Gastroesophageal sphincter (tissue), 4 donors: ENCODE data around the gene TFEC. TPM values are rescaled to one million over a fixed set of nuclear protein-coding genes. Genes with fewer than 3 reads are reported as not detected.
"Not testable (repeated sequence)": the region's sequence is repeated elsewhere in the genome, so short reads cannot be mapped to it uniquely, and the experiment has no call there.

Experiments
- ATAC-seq: fragments of 150-250 bp; one replicate; pipeline ENCODE4 v1.9.1; 2016; ENCODE audit warnings: mild to moderate bottlenecking, moderate library complexity
- H3K27ac ChIP-seq, 4 donors: fragments of 200-600 bp; sonication (generic) in 3 of 4; 1 replicate in 3 of 4; 2 replicates in 1 of 4; pipeline ENCODE4 v1.5.1; 2016 to 2019
- H3K27me3 ChIP-seq: fragments of 200-600 bp; sonication (generic); one replicate; pipeline ENCODE4 v1.5.1; 2019
- H3K36me3 ChIP-seq, 2 donors: fragments of 200-600 bp; sonication (generic); one replicate each; pipeline ENCODE4 v1.5.1; 2019; ENCODE audit warnings: control low read depth in 1 of 2
- H3K4me1 ChIP-seq, 3 donors: fragments of 200-600 bp; sonication (generic); 1 replicate in 2 of 3; 2 replicates in 1 of 3; pipeline ENCODE4 v1.5.1; 2016 to 2019; ENCODE audit warnings: control low read depth in 2 of 3
- H3K4me3 ChIP-seq, 2 donors: fragments of 200-600 bp; sonication (generic); one replicate each; pipeline ENCODE4 v1.5.1; 2019; ENCODE audit warnings: mild to moderate bottlenecking in 1 of 2, moderate library complexity in 1 of 2
- H3K9me3 ChIP-seq, 3 donors: fragments of 200-600 bp; sonication (generic); one replicate each; pipeline ENCODE4 v1.5.1; 2017 to 2019; ENCODE audit warnings: control low read depth in 2 of 3
- EP300 ChIP-seq: sonication (generic); formaldehyde crosslinking; IDR thresholded peaks from one replicate; pipeline ENCODE4 v1.6.1; 2017; ENCODE audit warnings: antibody characterized with exemption, mild to moderate bottlenecking
- POLR2A ChIP-seq, 2 donors: fragments of 450-650 bp; IDR thresholded peaks; one replicate each; pipeline ENCODE4 v1.6.1; 2017; ENCODE audit warnings: antibody characterized with exemption in 2 of 2, mild to moderate bottlenecking in 2 of 2, moderate library complexity in 1 of 2
- POLR2AphosphoS5 ChIP-seq: sonication (generic); formaldehyde crosslinking; IDR thresholded peaks from one replicate; pipeline ENCODE4 v1.6.1; 2017; ENCODE audit warnings: antibody characterized with exemption
- WGBS, 2 donors: methylation state at CpG; one replicate each; pipeline ENCODE4 v1.1.5; 2018; ENCODE audit warnings: low coverage in 1 of 2; 5-methylcytosine and 5-hydroxymethylcytosine counted together
- total RNA-seq, 4 donors: library from RNA; depleted of rRNA; stranded (reverse); fragments of >200 nt; gene quantifications; one replicate each; pipeline ENCODE4 v1.1.0, GENCODE V29; 2016
- TF ChIP-seq, protein P1 (sequence below), 4 experiments: fragments of 200-600 bp in 2 of 4; fragments of 450-650 bp in 2 of 4; sonication (generic) in 1 of 4; IDR thresholded peaks; one replicate each; pipeline ENCODE4 v1.5.1; 2017 to 2019; ENCODE audit warnings: antibody characterized with exemption in 4 of 4, mild to moderate bottlenecking in 2 of 4, moderate library complexity in 2 of 4

Gene TFEC
- total RNA-seq, 4 donors from 2014 or later, result 3.3 to 6.2 (median 4.9) TPM

DNA sequence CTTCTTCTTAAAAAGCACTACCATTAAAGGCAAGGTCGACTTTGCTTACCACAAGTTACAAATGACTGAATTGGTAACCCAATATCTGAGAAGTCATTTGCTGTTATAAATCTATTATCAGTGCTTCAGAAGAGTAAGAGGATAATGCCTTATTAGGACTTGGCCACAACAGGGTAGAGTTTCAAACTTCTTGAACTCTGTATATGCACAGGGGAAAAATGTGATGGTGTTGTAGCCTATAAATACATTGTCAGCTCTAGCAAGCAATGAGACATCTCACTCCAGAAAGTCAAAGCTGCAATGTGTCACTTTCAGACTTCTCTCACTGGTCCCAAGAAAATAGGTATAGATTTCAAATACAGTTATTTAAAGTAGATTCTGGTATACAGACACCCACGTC, 9.3 kb downstream of the TFEC start:
- no peak overlapping the region for H3K27ac ChIP-seq
- no peaks in the 10 kb centered on the region for H3K9me3 ChIP-seq
- 67 to 75% methylated on average over 2 of the region's 2 CpGs for WGBS, 2 donors
- no peak for ATAC-seq
- no peaks in the 10 kb centered on the region for H3K36me3 ChIP-seq
- no peaks in the 10 kb centered on the region for H3K27me3 ChIP-seq
- H3K4me1 ChIP-seq, result no peaks in the 10 kb centered on the region
- no peak overlapping the region for H3K4me3 ChIP-seq
- TF ChIP-seq EP300 (no peak), POLR2A (IDR thresholded peaks at IDR 0.05) (no peak), POLR2AphosphoS5 (no peak)
- TF ChIP-seq, protein P1, sequence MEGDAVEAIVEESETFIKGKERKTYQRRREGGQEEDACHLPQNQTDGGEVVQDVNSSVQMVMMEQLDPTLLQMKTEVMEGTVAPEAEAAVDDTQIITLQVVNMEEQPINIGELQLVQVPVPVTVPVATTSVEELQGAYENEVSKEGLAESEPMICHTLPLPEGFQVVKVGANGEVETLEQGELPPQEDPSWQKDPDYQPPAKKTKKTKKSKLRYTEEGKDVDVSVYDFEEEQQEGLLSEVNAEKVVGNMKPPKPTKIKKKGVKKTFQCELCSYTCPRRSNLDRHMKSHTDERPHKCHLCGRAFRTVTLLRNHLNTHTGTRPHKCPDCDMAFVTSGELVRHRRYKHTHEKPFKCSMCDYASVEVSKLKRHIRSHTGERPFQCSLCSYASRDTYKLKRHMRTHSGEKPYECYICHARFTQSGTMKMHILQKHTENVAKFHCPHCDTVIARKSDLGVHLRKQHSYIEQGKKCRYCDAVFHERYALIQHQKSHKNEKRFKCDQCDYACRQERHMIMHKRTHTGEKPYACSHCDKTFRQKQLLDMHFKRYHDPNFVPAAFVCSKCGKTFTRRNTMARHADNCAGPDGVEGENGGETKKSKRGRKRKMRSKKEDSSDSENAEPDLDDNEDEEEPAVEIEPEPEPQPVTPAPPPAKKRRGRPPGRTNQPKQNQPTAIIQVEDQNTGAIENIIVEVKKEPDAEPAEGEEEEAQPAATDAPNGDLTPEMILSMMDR (IDR thresholded peaks at IDR 0.05), result no peak

DNA sequence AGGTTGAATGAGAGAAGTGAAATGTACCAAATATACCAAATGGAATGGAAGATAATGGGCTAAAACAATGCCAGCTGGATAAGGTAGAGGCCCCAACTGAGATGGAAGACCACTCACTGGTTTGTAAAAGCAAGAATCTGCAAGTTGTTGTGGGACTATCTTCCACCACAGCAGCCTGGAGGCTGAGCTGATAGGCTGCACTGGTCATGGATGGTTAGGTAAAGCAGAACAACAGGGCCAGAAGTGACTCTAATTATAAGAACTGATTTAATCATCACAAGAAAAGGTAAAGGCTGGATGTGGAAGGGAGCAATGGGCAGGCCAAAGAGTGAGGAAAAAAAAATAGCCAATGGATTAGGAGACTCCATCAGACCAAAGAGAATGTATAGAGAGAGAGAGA, 11.8 kb downstream of the TFEC start:
- Histone ChIP-seq H3K9me3 (no peaks in the 10 kb centered on the region), H3K36me3 (no peaks in the 10 kb centered on the region), H3K27ac (no peak overlapping the region), H3K4me1 (no peaks in the 10 kb centered on the region), H3K27me3 (no peaks in the 10 kb centered on the region), H3K4me3 (no peak overlapping the region)
- no peak for ATAC-seq
- TF ChIP-seq, protein P1 (IDR thresholded peaks at IDR 0.05), result no peak

DNA sequence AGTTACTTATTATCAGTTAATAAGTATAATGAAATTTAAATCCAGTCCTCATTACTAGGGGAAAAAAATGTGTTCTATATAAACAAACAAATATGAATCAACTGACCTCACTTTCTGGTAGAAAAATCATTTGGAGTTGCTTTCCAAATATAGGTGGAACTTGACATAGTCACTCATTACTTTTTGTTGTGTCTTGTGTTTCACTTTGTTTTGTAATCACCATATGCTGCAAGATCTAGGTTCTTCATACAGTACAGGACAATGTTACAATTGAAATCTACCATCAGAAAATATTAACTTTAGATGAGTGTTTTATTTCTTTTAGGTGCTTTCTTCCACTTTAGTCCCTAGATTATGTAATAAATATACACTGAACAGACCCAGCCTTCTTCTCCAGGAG, 16.9 kb downstream of the TFEC start:
- no peaks in the 10 kb centered on the region for H3K36me3 ChIP-seq
- no peak overlapping the region for H3K27ac ChIP-seq
- TF ChIP-seq, protein P1 (IDR thresholded peaks at IDR 0.05), result no peak
- TF ChIP-seq POLR2AphosphoS5, result no peak
- no peak for TF ChIP-seq EP300
- no peak for TF ChIP-seq POLR2A (IDR thresholded peaks at IDR 0.05)
- no peaks in the 10 kb centered on the region for H3K27me3 ChIP-seq
- no peak overlapping the region for H3K4me3 ChIP-seq
- no peaks in the 10 kb centered on the region for H3K9me3 ChIP-seq
- no peak for ATAC-seq
- H3K4me1 ChIP-seq, result no peaks in the 10 kb centered on the region

DNA sequence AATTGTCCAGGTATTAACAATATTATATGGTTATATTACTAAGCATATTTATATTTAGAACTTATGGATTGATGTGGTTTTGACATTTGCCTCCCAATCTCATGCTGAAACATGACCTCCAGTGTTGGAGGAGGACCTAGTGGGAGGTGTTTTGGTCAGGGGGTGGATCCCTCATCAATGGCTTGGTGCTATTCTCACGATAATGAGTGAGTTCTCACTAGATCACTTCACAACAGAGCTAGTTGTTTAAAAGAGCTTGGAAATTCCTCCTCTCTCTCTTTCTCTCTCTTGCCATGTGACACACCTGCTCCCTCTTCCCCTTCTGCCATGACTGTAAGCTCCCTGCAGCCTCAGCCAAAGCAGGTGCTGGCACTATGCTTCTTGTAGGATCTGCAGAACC, 19.0 kb downstream of the TFEC start:
- no peak overlapping the region for H3K27ac ChIP-seq
- no peaks in the 10 kb centered on the region for H3K36me3 ChIP-seq
- TF ChIP-seq POLR2AphosphoS5, result no peak
- no peak for TF ChIP-seq EP300
- no peak for TF ChIP-seq POLR2A (IDR thresholded peaks at IDR 0.05)
- TF ChIP-seq, protein P1 (IDR thresholded peaks at IDR 0.05), result no peak
- no peak overlapping the region for H3K4me3 ChIP-seq
- H3K9me3 ChIP-seq, result peaks cover 0 to 1% (median 0%) of the 10 kb centered on the region in 3 donors
- no peaks in the 10 kb centered on the region for H3K4me1 ChIP-seq
- no peaks in the 10 kb centered on the region for H3K27me3 ChIP-seq
- ATAC-seq, result no peak
- WGBS, 2 donors, result 0 to 14% methylated on average over 1 of the region's 1 CpG

DNA sequence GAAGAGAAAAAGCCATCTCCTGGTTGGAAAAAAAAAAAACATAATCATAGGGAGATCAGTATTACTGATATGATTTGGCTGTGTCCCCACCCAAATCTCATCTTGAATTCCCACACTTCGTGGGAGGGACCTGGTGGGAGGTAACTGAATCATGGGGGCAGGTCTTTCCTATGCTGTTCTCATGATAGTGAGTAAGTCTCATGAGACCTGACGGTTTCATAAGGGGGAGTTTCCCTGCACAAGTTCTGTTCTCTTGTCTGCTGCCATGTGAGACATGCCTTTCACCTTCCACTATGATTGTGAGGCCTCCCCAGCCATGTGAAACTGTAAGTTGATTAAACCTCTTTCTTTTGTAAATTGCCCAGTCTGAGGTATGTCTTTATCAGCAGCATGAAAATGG, 25.8 kb downstream of the TFEC start:
- 81 to 100% methylated on average over 2 of the region's 2 CpGs for WGBS, 2 donors
- H3K4me1 ChIP-seq, H3K27me3 ChIP-seq, H3K4me3 ChIP-seq, H3K27ac ChIP-seq, H3K36me3 ChIP-seq, ATAC-seq: not testable (repeated sequence)
- peaks cover 0 to 24% (median 0%) of the 10 kb centered on the region in 3 donors for H3K9me3 ChIP-seq

DNA sequence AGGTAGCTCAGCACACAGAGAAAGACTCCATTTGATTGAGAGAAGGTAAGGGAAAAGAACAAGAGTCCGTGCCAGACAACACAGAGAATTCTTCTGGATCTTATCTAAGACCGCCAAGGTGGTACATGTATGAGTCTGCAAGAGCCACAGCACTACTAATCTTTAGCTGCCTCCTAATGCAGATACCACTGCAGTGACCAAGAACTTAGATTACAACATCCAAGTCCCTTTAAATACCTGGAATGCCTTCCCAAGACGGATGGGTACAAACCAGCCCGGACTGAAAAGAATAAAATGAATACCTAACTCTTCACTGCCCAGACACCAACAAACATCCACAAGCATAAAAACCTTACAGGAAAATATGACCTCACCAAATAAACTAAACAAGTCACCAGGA, 33.3 kb downstream of the TFEC start:
- no peak for TF ChIP-seq EP300
- TF ChIP-seq POLR2AphosphoS5, result no peak
- TF ChIP-seq, protein P1 (IDR thresholded peaks at IDR 0.05), result no peak
- TF ChIP-seq POLR2A (IDR thresholded peaks at IDR 0.05), result no peak
- no peaks in the 10 kb centered on the region for H3K9me3 ChIP-seq
- WGBS, 2 donors, result 70% methylated on average over 4 of the region's 4 CpGs; no CpG with 5 or more reads in 1 of the 2 donors
- no peaks in the 10 kb centered on the region for H3K27me3 ChIP-seq
- no peak overlapping the region for H3K27ac ChIP-seq
- H3K4me1 ChIP-seq, result no peaks in the 10 kb centered on the region
- no peak for ATAC-seq
- H3K36me3 ChIP-seq, result no peaks in the 10 kb centered on the region
- H3K4me3 ChIP-seq, result no peak overlapping the region
